GM21619 (cell line): Measurements from ENCODE around the gene ST3GAL2.

Source experiments
- ATAC-seq: cut with Tn5 transposase; IDR thresholded peaks from one replicate; pipeline ENCODE4 v1.9.1; 2021; ENCODE audit not compliant: unreplicated experiment

ST3GAL2 gene

DNA sequence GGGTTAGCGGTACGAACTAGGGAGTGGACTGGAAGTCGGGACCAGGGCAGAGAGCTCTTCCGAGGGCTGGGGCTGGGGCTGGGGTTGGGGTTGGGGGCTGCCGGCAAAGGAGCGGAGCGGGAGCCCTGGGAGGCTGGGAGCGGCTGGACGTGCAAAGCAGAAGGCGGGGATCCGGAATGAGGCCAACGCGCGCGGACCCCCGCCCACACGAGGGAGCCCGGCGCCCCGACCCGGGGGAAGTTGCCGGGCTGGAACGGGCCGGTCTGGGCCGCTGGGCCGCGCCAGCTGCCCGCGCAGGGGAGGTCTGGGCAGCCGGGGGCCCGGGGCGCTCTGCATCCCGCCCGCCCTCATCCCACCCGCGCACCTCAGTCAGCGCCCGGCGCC, 323 bp downstream of the ST3GAL2 start:
- no peak for ATAC-seq

DNA sequence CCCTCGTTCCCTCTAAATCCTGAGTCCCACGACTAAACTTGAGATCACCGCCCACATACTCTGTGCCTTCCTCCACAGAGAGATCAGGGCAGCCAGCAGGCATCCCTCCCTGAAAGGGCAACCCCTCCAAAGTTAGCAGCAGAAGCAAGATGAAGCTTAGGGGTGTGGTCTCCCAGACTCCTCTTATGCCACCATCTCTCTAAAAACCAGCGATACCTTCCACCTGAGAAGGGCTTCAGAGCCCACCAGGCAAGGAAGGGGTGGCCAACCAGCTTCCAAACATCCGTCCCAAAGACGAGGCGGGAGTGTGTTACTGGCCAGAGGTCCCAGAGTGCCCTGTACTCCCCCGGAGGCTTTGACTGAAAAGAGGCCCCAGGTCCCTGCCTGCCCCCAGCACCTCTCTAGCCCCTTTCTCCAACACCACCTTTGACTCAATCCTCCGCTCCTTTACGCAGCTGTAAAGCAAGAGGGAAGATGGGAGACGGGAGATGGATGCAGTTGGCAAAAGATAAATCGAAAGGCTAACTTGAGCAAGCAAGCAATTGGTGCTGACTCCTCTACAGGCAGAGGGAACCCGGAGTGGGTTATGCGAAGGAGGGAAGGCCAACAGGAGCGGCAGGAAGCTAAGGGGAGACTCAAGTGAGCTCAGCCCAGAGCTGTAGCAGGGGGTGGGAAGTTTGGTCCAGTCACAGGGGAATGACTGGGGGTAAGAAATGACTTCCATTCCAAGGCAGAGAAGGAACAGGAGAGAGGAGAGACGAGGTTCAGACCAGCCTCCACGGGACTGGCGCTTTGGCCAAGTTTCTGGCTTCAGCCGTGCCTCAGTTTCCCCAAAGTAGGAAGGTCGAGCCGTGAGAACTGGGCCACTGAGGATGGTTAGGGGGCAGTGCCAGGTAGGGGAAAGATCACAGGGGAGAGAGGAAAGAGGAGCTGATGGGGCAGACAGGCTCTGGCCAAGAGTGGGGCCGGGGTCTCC, 1.0 kb downstream of the ST3GAL2 start:
- no peak for ATAC-seq

DNA sequence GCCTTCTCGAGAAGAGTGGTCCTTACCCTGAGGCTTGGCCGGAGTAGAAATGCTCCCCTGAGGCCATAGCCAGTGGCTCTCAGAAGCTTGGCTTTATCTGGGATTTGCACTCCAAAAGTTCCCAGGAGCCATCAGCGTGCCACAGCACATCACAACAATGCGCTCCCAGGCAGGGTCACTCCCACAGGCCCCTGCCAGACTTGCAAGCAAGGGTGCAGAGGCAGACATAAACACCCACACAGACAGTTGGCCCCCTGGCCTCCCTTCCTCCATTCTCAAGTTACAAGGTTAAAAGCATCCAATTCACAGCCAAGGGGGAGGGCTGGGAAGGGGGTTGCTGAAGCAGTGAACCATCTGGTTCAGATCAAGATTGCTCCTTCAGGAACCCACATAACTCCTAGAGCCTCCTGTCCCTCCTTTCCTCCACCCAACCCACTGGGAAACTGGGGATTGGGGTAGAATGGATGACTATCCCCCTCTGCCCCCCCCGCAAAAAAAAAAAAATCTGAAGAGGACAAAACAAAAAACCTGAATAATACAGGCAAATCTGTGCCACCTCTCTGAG, 1.8 kb downstream of the ST3GAL2 start:
- ATAC-seq: no peak

DNA sequence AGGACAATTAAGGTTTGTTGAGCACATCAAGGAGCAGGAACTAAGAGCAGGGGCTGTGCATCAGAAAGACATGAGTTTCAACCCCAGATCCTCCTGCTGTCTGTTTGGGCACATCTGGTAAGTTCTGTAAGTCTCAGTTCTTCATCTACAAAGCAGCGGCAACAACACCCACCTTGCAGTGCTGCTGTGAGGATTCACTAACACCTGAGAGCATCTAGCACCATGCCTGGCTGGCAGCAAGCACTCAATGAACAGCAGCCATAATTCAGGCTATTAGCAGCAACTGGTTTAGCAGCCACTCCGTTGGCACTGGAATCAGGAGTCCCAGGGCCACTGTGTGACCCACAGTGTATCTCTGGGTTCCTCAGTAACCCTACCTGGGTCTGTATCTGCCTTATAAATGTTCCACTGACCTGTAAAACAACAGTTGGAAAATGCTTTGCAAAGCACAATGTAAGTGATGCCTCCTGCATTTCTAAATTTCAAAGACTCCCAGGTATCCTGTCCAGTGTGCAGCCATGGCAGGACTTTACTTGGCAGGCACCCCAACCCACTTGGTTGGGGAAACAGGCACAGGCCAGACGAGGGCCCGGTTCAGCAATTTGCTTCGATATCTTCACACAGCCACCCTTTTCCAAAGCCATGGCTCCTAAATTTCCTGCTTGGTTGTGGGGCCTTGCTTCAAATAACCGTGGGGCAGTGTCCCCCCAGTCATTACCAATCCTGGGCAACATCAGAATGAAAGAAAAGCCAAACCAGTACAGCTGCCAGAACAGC, 4.2 kb downstream of the ST3GAL2 start:
- ATAC-seq: no peak

DNA sequence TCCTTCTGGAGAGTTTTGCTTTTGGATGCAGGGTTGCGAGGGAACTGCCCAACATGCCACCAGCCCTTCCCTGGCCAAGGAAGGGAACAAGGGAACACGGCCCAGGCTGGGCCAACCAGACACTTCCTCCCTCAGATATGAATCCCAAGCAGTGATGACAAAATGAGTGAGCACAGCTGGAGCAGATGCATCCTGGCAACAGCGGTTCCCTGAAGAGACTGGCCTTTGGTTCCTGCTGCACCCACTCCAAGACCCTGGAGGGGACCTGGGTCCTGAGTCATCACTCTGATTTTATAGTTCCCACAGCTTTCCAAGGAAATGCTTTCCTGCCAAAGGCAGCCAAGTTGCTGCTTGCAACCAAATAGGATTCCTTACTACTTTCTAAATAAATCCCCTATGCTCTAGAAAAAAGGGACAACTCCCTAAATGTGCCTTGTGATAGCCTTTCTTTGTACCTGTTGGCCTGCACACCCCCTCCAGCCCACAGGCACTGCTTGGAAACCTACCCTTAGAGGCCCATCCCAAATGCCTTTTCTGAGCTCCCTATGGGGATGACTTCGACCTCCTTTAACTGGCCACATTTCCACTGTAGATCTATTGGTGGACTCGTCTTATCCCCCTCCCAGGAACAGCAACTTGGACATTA, 5.3 kb downstream of the ST3GAL2 start:
- ATAC-seq: no peak

DNA sequence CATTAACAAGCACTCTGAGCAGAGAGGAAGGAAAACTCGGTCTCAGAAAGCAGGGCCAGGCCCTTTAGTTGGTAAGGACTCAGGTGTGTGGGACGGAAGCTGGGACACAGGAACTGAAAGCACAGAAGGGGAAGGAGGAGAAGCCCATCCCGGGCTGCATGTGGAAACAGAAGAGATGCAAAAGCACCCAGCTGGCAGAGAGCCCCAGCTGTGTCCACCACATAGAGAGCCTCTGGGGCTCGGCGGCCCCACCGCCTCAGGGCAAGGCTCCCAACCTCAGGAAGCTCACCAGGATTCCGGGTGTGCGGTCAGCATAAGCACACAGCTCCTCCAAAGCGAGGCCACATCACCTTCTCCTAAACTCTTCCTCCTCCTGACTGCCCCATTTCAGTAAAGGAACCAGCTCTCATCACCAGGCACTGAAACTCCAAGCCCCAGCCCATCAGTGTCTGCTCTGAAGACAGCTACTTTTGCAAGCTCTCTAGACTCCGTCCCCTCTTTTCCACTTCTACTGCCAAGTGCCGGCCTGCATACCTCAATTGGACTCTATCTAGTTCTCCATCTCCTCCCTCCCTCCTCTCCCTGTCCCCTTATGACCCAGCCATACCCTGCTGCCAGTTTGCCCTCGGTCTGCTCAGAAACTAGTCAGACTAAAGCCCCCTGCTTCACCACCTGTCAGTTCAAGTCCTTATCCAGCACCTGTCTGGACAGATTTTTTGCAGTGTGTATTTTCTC, 6.0 kb downstream of the ST3GAL2 start:
- ATAC-seq: no peak

DNA sequence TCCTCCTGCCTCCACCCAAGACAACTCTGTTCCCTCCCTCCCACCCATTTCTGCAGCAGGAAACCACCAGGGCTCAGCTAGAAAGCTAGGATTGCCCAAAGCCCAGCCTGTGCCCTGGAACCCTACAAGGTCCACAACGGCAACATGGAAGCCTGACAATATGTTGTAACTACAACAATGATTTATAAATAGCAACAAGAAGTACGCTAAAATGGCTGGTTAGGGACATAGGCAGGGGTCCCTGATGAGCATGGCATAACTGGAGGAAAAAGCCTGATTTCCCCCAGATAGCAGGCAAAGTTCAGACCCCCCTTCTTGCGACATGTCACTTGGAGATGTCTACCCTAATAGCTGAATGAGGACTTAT, 6.6 kb downstream of the ST3GAL2 start:
- no peak for ATAC-seq

DNA sequence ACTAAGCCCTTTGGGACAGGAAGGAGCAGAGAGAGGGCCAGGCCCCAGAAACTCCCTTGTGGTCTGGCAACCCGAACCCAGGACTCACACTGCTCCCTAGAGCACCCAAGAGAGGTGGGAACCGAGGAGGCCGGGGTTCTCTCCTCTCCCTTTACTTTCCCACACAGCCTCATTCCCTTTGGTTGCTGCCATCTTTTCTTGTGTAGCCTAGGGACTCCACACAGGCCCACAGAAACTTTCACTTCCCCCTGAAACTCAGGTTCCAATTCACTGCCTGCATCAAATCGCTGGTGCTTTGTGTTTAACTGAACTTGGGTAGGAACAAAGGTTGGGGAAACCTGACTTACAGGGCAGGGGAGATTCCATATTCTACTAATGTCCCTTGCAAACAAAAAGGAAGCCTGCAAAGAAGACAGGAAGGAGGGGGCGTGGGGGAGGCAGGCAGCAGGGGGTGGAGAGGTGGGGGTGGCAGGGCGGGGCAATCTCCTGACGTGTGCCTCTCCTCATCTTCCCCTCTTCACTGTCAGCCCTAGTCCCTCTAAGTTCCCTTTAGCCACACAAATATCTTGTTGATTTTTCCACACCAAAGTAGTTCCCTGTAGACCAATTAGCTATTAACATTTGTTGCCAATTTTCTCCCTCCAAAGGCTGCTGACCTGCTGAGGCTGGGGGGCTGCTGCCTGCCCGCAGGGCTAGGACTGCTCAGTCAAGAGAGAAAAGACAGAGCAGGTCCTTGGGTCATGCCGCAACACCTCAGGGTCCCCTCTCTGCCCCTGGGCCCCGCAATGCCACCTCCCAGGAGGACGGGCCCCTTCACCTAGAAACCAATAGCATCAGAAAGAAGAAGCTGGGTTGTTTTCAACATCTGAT, 8.0 kb downstream of the ST3GAL2 start:
- ATAC-seq: peak; percentile 41

DNA sequence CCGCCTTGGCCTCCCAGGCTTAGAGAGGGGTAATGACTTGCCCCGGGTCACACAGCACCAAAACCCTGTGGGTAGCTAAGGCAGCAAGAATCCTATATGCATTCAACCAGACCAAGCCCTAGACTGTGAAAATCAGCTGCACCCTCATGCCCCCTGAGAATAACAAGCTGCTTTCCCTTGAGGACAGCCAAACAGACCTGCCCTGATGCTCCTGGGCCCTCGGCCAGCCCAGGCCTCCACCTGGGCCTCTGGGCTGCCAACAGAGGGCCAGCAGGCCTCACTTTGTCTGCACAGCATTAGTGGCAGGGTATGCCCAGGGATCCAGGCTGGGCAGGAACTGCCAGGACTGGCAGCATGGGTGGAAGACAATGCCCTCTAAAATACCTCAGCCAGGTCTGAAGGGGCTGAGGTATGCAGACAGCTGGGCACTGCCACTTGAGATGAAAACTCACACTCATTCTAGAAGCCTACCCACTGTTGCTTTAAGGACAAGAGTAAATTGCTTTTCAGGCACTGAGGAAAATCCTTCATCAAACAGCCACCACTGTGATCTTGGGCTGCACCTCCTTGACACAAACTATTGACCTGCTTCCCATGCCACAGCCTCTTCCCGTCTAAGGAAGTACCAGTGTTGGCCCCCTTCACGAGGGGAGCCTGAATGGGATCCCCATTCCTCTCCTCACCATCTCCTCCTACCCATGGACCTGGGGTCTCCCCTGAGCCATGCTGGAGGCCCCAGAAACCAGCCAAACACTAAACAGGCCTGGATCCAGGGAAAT, 8.8 kb downstream of the ST3GAL2 start:
- no peak for ATAC-seq

DNA sequence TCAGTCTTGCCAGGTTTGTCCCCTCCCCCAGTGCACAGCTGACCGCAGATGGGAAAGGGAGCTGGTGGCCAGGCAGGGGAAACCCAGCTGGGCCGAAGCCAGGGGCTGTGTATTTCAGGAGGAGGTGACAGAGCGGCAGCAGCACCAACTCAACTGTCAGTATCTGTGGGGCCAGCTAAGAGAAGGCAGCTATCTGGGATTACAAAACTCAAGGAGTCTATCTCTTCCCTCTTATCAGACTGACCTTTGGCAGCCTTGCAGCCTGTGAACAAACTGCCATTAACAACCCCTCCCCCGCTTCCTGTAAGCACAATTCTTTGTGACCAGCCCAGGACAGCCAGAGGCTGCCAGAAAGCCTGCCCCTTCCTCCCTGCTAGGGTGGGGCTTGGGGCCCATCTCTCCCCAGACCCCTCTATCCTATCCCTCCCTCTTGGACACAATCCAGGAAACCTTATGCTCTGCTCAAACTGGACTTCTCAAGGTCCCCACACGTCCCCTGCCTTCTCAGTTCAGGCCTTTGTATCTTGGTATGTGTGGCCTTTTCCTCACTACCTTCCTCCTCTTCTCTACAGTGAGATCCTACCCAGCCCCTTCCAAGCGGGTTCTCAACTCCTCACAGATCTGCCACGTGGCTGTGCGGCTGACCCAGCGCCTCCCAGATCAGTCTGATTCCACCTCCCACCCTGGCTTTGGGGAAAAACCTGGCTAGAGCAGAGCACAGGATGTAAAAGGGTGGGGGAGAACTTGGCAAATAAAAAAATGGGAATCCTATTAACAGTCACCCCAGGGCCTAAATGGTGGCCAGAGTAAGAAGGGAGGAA, 10.5 kb downstream of the ST3GAL2 start:
- peak; percentile 20 for ATAC-seq

DNA sequence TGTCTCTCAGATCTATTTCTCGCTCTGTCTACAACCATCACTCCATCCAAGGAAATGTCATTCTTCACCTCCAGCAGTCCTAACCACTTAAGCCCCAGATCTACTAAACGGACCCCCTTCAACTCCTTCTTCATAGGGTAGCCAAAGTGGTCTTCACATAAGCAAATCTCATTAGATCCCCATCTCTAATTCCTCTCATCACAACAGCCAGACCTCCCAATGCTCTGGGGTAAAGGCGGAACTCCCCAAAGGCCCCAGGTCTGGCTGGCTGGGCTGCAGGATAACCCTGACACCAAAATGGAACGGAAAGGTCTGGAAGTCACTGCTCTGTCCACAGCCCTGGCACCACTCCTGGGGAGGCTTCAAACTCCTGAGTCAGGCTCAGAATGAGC, 11.1 kb downstream of the ST3GAL2 start:
- ATAC-seq: no peak

DNA sequence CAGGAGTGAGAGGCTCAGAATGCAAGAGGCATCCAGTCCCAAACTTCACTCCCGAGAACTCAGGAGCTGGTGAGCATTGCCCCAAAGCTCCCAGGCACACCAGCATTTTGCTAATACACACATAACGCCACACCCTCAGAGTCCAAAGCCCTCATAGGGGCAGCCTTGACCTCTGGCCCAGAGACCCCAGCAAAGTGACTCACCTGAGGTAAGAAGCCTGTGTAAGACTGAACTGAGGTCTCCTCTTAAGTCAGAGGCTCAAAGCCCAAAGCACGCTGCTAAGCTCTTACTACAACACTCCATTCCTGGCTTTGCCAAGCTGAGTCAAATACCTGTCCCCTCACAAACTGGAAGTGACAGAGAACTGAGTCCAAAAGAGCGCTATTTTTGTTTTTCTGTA, 16.4 kb downstream of the ST3GAL2 start:
- no peak for ATAC-seq

DNA sequence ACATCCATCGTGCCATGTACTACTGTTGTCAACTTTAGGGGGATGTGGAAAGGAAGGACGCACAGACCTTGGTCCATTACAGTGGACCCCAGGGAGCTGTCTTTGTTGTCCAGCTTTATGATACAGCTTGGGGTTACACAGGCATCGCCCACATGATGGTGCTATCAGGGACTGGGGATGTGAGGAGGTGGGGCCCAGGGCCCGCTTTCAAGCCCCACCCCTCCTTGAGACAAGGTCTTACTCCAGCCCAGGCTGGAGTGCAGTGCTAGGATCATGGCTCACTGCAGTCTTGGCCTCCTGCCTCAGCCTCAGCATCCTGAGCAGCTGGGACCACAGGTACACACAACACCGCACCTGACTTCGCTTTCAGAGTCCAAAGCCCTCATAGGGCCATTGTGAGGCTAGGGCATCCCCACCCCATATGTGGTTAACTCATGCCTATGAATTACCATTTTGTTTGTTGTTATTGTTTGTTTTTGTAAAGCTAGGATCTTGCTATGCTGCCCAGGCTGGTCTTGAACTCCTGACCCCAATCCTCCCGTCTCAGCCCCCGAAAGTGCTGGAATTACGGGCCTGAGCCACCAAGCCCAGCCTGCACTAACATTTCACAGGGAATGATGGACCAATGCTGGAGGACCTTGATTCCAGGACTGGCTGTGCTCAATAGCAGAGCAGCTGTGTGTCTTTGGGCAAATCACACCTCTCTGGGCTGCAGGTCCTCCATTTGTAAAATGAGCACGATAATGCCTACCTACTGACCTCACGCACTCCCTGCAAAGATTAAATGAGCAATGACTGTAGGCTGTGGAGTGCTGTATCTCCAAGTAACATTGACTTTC, 17.2 kb downstream of the ST3GAL2 start:
- no peak for ATAC-seq

DNA sequence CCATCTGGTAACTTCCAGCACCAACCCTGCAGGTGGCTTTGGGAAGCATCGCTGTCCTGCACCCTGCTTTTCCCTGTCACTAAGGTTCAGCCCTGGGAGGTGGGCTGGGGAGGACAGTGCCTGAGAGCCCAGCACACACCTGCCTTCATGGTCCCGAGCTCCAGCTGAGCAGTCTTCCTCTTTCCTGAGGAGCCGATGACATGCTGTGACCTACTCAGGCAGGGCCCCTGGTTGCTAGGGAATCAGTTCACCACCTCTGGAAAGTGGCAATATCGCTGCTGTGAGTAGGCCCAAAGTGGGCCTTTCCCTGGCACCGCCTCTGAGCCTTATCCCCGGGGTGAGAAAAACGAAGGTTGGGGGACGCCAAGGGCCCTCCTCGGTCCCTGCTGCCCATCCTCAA, 17.9 kb downstream of the ST3GAL2 start:
- ATAC-seq: no peak

DNA sequence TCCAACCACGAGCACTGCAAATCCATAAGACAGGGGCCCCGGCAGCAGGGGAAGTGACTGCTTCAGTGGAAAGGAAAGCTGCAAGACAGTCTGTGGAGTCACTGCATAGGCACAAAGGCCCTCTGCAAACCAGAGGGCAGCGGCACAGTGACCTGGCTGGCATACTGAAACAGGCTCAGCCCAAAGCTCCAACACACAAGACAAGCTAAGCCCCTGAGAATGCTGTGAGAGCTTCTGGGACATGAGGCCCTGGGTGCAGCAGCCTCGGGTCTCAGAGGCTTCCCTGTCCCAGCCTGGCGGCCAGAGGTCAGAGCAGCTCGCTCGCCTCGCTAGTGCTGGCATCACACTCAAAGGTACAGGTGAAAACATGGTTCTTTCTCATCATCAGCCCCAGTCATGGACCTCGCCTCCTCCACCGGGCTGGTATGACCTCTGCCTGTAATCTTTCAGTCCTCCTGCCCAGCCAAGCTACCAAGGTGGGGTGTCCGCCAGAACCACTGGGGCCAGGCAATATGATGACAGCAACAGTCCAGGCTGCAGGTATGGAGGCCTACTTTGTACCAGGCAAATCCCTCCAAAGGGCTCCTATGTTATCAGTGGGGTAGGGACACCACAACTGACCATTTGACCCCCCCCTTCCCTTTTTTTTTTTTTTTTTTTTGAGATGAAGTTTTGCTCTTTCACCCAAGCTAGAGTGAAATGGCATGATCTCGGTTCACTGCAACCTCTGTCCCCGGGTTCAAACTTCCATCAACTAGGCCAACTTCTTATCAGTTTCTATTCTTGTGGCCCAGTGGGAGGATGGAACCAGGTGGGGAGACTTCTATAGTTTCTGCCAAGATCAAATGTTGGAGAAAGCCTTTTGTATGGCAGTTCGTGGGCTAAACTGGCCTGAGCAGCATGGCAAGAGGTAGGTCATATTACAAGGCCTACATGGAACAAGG, 19.2 kb downstream of the ST3GAL2 start:
- ATAC-seq: no peak

DNA sequence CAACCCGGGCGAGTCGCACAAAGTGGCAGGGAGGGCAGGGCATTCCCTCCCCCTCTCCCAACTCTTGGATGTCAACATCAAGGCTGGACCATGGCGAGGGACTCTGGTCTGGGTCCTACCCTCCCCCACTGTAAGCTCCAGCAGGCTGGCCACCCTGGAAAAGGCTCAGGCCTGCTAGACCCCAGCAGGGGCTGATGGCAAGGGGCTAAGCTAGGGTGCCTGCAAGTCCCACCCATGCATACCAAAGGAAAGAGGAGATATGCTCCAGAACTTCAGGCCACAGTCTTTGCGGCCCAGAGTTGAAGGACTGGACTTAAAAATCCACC, 19.9 kb downstream of the ST3GAL2 start:
- ATAC-seq: no peak
